Measurements from ENCODE around the gene EIF4ENIF1.
"Not testable (repeated sequence)": the region's sequence is repeated elsewhere in the genome, so short reads cannot be mapped to it uniquely, and the experiment has no call there.

The EIF4ENIF1 gene

GRCh38 chr22:31489632-31490495 is at the start of gene EIF4ENIF1:
Gene EIF4ENIF1 (minus strand): TSS chr22:31489842. CDS start chr22:31488718, 1,124 bp downstream.
- FAIRE-seq = no peak

- FAIRE-seq = no peak
Measured at GRCh38 chr22:31538815-31539214, 49.2 kb upstream of the EIF4ENIF1 start.

- FAIRE-seq = no peak
Measured at GRCh38 chr22:31537019-31537535, 47.4 kb upstream of the EIF4ENIF1 start.

GRCh38 chr22:31533374-31533773 is 43.7 kb upstream of the EIF4ENIF1 start:
- FAIRE-seq = no peak

GRCh38 chr22:31532060-31532459 is 42.4 kb upstream of the EIF4ENIF1 start:
- FAIRE-seq = no peak

GRCh38 chr22:31530823-31531195 is 41.2 kb upstream of the EIF4ENIF1 start:
- FAIRE-seq = no peak

GRCh38 chr22:31526270-31526669 is 36.6 kb upstream of the EIF4ENIF1 start:
- no peak for FAIRE-seq

GRCh38 chr22:31524132-31524531 is 34.5 kb upstream of the EIF4ENIF1 start:
- FAIRE-seq = not testable (repeated sequence)

- no peak for FAIRE-seq
Measured at GRCh38 chr22:31520051-31520450, 30.4 kb upstream of the EIF4ENIF1 start.

GRCh38 chr22:31509061-31509762 is 19.6 kb upstream of the EIF4ENIF1 start:
- FAIRE-seq = no peak

GRCh38 chr22:31508536-31508935 is 18.9 kb upstream of the EIF4ENIF1 start:
- FAIRE-seq = no peak

- FAIRE-seq = not testable (repeated sequence)
Measured at GRCh38 chr22:31507517-31507916, 17.9 kb upstream of the EIF4ENIF1 start.

GRCh38 chr22:31504282-31504681 is 14.6 kb upstream of the EIF4ENIF1 start:
- FAIRE-seq = no peak

- FAIRE-seq = no peak
Measured at GRCh38 chr22:31503211-31503964, 13.7 kb upstream of the EIF4ENIF1 start.

- FAIRE-seq = no peak
Measured at GRCh38 chr22:31501738-31502137, 12.1 kb upstream of the EIF4ENIF1 start.

- no peak for FAIRE-seq
Measured at GRCh38 chr22:31497148-31497938, 7.7 kb upstream of the EIF4ENIF1 start.

GRCh38 chr22:31496735-31497146 is 7.1 kb upstream of the EIF4ENIF1 start:
- FAIRE-seq = no peak

- FAIRE-seq = no peak
Measured at GRCh38 chr22:31496007-31496734, 6.5 kb upstream of the EIF4ENIF1 start, which contains the start of gene SFI1. Gene SFI1 (plus strand): TSS chr22:31496536. CDS start chr22:31508285, 11,749 bp downstream.

GRCh38 chr22:31495343-31495742 is 5.7 kb upstream of the EIF4ENIF1 start:
- no peak for FAIRE-seq

- not testable (repeated sequence) for FAIRE-seq
Measured at GRCh38 chr22:31493355-31493754, 3.7 kb upstream of the EIF4ENIF1 start.

- FAIRE-seq = no peak
Measured at GRCh38 chr22:31492151-31492550, 2.5 kb upstream of the EIF4ENIF1 start.
